ENCODE results near the gene P3R3URF. TPM values are rescaled to one million over a fixed set of nuclear protein-coding genes. Genes with fewer than 3 reads are reported as not detected.

The P3R3URF gene
- total RNA-seq, 1 donor from 2014 or later, result not detected

DNA sequence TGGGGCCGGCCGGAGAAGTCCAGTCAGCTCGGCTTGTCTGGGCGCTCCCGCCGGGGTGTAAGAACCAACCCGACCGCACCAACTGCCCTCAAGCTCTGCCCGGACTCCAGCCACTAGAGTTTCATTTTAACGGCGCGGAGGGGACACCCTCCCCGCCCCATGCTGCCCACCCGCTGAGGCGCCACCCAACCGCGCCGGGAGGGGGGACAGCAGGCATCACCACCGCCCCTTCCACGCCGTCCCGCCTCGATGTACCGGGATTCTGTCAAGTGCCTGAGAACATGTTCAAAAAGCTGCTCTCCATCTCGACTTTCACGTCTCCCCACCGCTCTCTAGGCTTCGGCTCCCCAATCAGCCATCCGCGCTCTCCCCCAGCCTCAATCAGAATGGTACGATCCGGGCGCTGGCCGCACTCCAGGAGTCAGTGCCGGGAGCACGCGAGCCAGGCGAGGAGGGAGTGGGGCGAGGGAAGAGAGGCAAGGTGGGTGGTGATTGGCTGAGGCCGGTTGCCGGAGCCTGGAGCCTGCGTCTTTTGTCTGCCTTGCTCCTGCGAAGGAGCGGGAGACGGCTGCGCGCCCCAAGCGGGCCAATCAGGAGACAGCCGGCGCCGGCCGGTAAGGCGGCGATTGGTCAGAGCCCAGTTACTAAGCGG, 43.6 kb downstream of the P3R3URF start, which contains the start of gene PIK3R3:
PIK3R3 (minus strand) TSS at position 101 of the 652 bp plus-strand sequence. CDS start 677 bp downstream, outside the sequence.
- peaks cover 42% of the 10 kb centered on the region for H3K4me1 Mint-ChIP-seq (ENCODE audit: low read depth)
- DNase-seq (ENCODE audit: low spot score), result peak; percentile 89
- no peaks in the 10 kb centered on the region for H3K9me3 Mint-ChIP-seq
- peak within 1 kb of the TSS; percentile 96 for H3K4me3 Mint-ChIP-seq
- intact Hi-C loops (cut with micrococcal nuclease), result loop anchor here (1.0 to 5.0 kb wide), 8 partner anchors 34 to 548 kb away; partner anchors contain the start of genes GPBP1L1, IPP, NASP and NSUN4
- H3K27me3 Mint-ChIP-seq (ENCODE audit: insufficient read depth), result peaks cover 64% of the 10 kb centered on the region
- no peaks in the 10 kb centered on the region for H3K36me3 Mint-ChIP-seq (ENCODE audit: low read depth)
- H3K27ac Mint-ChIP-seq, result peak within 1 kb of the TSS; percentile 98

DNA sequence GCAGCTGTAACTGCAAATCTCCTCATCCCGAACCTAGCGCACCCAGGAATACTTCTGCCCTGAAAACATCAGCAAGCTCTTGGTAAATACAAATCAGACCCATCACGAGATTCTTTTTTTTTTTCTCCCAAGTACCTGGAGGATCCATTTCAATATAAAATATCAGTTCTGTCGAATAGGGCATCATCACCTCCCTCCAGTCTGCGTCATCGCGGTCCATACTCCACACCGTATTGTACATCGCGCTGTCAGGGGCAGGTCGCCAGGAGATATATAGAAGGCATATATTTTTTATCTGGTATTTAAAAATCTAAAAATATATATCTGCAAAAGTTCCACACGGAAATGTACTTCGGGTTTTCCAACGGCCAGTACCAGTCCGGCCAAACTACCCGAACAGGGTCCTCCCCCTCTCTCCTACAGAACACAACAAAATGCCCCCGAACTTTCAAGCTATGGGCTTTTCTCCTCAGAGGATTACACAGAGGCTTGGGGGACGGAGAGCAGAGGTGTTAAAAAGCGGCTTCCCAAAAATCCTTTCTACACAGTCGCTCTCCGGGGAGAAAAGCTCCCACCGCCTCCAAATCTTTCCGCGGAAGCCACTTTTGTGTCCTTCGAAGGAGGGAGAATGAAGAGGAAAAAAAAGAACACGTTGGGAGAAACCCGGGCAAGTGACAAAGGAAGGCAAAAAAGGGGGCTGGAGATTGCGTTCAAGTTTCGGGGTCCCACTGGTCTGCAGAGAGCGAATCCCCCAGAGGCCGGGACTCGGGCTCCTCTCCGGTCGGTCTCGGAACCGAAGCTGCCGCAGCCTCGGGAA, 44.4 kb downstream of the P3R3URF start:
- DNase-seq (ENCODE audit: low spot score), result peak; percentile 1
- Mint-ChIP-seq H3K9me3 (no peaks in the 10 kb centered on the region), H3K4me1 (ENCODE audit: low read depth) (peaks cover 42% of the 10 kb centered on the region), H3K27ac (peak overlapping the region; percentile 71), H3K27me3 (ENCODE audit: insufficient read depth) (peaks cover 65% of the 10 kb centered on the region), H3K36me3 (ENCODE audit: low read depth) (no peaks in the 10 kb centered on the region), H3K4me3 (peak overlapping the region; percentile 96)
- intact Hi-C loops (cut with micrococcal nuclease), result loop anchor here (1.0 to 5.0 kb wide), 6 partner anchors 35 to 445 kb away; partner anchors contain the start of genes GPBP1L1, IPP and NSUN4

DNA sequence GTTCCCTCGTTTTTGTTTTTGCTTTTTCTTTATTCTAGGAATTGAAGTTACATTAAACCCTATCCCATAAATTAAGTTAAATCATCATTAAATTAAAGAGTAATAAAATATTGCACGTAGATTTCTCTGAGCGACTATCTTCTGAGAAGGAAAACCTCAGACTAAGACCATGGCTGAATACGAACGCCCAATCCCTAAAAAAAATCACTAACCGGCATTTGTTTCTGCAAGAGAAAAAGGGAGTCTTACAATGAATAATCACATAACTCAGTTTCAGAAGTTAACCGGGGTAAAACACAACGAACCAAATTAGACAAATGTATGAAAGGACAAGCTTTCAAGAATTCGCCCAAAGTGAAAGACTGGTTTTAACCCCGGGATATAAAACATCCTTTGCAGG, 45.2 kb downstream of the P3R3URF start:
- H3K36me3 Mint-ChIP-seq (ENCODE audit: low read depth), result no peaks in the 10 kb centered on the region
- no peak overlapping the region for H3K27ac Mint-ChIP-seq
- H3K4me1 Mint-ChIP-seq (ENCODE audit: low read depth), result peaks cover 42% of the 10 kb centered on the region
- peak overlapping the region; percentile 96 for H3K4me3 Mint-ChIP-seq
- no peaks in the 10 kb centered on the region for H3K9me3 Mint-ChIP-seq
- no peak for DNase-seq (ENCODE audit: low spot score)
- intact Hi-C loops (cut with micrococcal nuclease), result loop anchor here (1.0 to 5.0 kb wide), 3 partner anchors 69 to 379 kb away; partner anchors contain the start of genes IPP and NSUN4
- H3K27me3 Mint-ChIP-seq (ENCODE audit: insufficient read depth), result peaks cover 57% of the 10 kb centered on the region

DNA sequence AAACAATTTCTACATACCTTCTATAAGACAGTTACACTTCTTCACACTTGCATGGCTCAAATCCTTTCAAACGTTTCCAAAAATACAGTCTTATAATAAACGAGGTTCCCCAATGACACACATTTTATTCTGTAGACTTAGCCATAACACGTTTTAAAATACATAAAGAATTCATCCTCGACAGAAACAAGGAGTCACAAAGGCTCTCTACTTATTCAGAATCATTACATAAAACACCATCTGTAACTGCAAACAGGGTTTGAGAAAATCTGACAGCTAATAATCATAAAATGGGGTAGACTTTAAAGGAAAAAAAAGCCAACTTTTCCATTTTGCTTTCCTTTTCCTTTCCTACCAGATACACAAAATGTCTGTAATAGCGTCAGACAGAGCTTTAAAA, 45.7 kb downstream of the P3R3URF start:
- intact Hi-C loops (cut with micrococcal nuclease), result loop anchor here (1.0 to 5.0 kb wide), 3 partner anchors 68 to 378 kb away; partner anchors contain the start of genes IPP and NSUN4
- no peak for DNase-seq (ENCODE audit: low spot score)
- H3K27ac Mint-ChIP-seq, result no peak overlapping the region
- peaks cover 42% of the 10 kb centered on the region for H3K4me1 Mint-ChIP-seq (ENCODE audit: low read depth)
- H3K4me3 Mint-ChIP-seq, result no peak overlapping the region
- H3K36me3 Mint-ChIP-seq (ENCODE audit: low read depth), result no peaks in the 10 kb centered on the region
- no peaks in the 10 kb centered on the region for H3K9me3 Mint-ChIP-seq
- H3K27me3 Mint-ChIP-seq (ENCODE audit: insufficient read depth), result peaks cover 55% of the 10 kb centered on the region

DNA sequence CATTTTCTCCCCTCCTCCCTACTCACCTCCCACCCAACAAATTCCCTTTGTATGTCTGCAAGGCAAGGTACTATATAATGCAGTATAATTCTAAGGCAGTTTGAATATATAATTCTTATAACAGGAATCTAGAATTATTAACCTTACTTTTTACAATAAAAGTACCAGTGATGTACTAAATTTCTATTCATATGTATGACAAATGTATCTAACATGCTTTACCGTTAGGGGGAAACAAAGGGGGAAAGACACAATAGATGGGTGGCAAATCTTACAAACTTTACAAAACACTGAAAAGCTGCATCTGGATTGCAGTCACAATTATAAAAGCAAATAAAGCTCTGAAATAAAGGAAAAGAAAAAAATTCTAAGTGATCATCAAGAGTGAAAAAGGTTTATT, 46.2 kb downstream of the P3R3URF start:
- no peak for DNase-seq (ENCODE audit: low spot score)

DNA sequence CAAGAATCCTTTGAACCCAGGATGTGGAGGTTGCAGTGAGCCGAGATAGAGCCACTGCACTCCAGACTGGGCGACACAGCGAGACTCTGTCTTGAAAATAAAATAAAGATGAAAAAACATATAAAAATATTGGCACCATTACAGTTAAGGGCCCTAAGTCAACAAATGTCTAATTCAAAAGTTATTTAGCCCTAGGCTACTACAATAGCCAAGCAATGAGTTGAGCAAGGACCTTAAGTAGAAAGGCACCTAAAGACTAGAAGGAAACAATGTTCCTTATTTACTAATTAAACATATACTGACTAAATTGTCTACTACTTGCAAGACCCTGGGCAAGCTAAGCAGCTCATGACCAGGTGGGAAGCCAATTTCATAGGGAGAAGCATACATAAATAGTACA, 47.9 kb downstream of the P3R3URF start:
- peaks cover 26% of the 10 kb centered on the region for H3K4me1 Mint-ChIP-seq (ENCODE audit: low read depth)
- intact Hi-C loops (cut with micrococcal nuclease), result no loop called here
- H3K9me3 Mint-ChIP-seq, result no peaks in the 10 kb centered on the region
- no peak overlapping the region for H3K4me3 Mint-ChIP-seq
- no peak for DNase-seq (ENCODE audit: low spot score)
- H3K27ac Mint-ChIP-seq, result no peak overlapping the region
- H3K27me3 Mint-ChIP-seq (ENCODE audit: insufficient read depth), result peaks cover 46% of the 10 kb centered on the region
- H3K36me3 Mint-ChIP-seq (ENCODE audit: low read depth), result no peaks in the 10 kb centered on the region

More for the DNA sequence above, 46.2 kb downstream of the P3R3URF start:
- H3K36me3 Mint-ChIP-seq (ENCODE audit: low read depth), result no peaks in the 10 kb centered on the region
- no peak overlapping the region for H3K27ac Mint-ChIP-seq
- peaks cover 42% of the 10 kb centered on the region for H3K4me1 Mint-ChIP-seq (ENCODE audit: low read depth)
- H3K4me3 Mint-ChIP-seq, result no peak overlapping the region
- intact Hi-C loops (cut with micrococcal nuclease), result loop anchor here (5.0 kb wide), 2 partner anchors 212 to 378 kb away; partner anchors contain the start of genes IPP and NSUN4
- peaks cover 55% of the 10 kb centered on the region for H3K27me3 Mint-ChIP-seq (ENCODE audit: insufficient read depth)
- H3K9me3 Mint-ChIP-seq, result no peaks in the 10 kb centered on the region

Other genes with a start within 250 kb of the P3R3URF start
- 3.6 TPM in 2 replicates for gene PIK3R3, start 43.9 kb downstream of the P3R3URF start, total RNA-seq
- gene TSPAN1, start 1.4 kb downstream of the P3R3URF start, total RNA-seq, result not detected in 2 replicates
- 80.8 and 85.7 TPM in 2 replicates for gene POMGNT1, start 21.9 kb upstream of the P3R3URF start, total RNA-seq
- 0.15 TPM in 1 of 2 replicates, not detected in the other for gene LURAP1, start 26.8 kb upstream of the P3R3URF start, total RNA-seq
- 49.7 and 50.2 TPM in 2 replicates for gene RAD54L, start 71.3 kb upstream of the P3R3URF start, total RNA-seq
- gene LRRC41, start 127.1 kb upstream of the P3R3URF start, total RNA-seq, result 62.1 and 62.6 TPM in 2 replicates
- 258 and 268 TPM in 2 replicates for gene UQCRH, start 127.2 kb upstream of the P3R3URF start, total RNA-seq
- 37.6 and 39.6 TPM in 2 replicates for gene NSUN4, start 164.3 kb upstream of the P3R3URF start, total RNA-seq
- gene FAAH, start 217.8 kb upstream of the P3R3URF start, total RNA-seq, result 4.4 and 5.0 TPM in 2 replicates

Measured in activated T-helper 1 cell treated with anti-CD3 and anti-CD28 coated beads, Interleukin-12 subunit alpha, Interleukin-12 subunit beta, Interleukin-2, Interleukin-4 antibody, amounts not matched to agents 30 ng/mL and 10 ng/mL and 1 ng/mL, durations not matched to agents 14 hours and 24 hours and 36 hours (primary cell).